ENCODE data around the gene SOX18.

Gene SOX18

GRCh38 chr20:64067733-64068307 is 18.4 kb upstream of the SOX18 start:
- DNase-seq: no peak

- DNase-seq: no peak
Observed at GRCh38 chr20:64067005-64067632, 17.7 kb upstream of the SOX18 start.

GRCh38 chr20:64065974-64066343 is 16.5 kb upstream of the SOX18 start:
- DNase-seq: no peak

- DNase-seq: no peak
Observed at GRCh38 chr20:64065062-64065973, 15.9 kb upstream of the SOX18 start.

GRCh38 chr20:64064145-64064698 is 14.8 kb upstream of the SOX18 start:
- no peak for DNase-seq

GRCh38 chr20:64063389-64064144 is 14.1 kb upstream of the SOX18 start:
- no peak for DNase-seq

GRCh38 chr20:64062596-64063388 is 13.4 kb upstream of the SOX18 start, which contains the start of gene TCEA2:
Gene TCEA2 (plus strand): TSS chr20:64063198. CDS start chr20:64063313, 115 bp downstream.
- DNase-seq: peak; percentile 94 to 98

GRCh38 chr20:64062276-64062595 is 12.8 kb upstream of the SOX18 start:
- DNase-seq: no peak

GRCh38 chr20:64058536-64058935 is 9.1 kb upstream of the SOX18 start:
- no peak for DNase-seq

- DNase-seq: peak; percentile 53 to 60
Observed at GRCh38 chr20:64057628-64058498, 8.4 kb upstream of the SOX18 start.

GRCh38 chr20:64056889-64057627 is 7.6 kb upstream of the SOX18 start:
- no peak for DNase-seq

GRCh38 chr20:64056639-64056888 is 7.1 kb upstream of the SOX18 start:
- no peak for DNase-seq

- no peak for DNase-seq
Observed at GRCh38 chr20:64055893-64056638, 6.6 kb upstream of the SOX18 start.

- DNase-seq: no peak
Observed at GRCh38 chr20:64055396-64055892, 6.0 kb upstream of the SOX18 start.

GRCh38 chr20:64053841-64054661 is 4.6 kb upstream of the SOX18 start:
- DNase-seq: no peak

GRCh38 chr20:64052987-64053840 is 3.8 kb upstream of the SOX18 start:
- DNase-seq: no peak

- no peak for DNase-seq
Observed at GRCh38 chr20:64052326-64052722, 2.9 kb upstream of the SOX18 start.

Data from NCI-H1930 (cell line).